Brain microvascular endothelial cell (primary cell): Measurements from ENCODE around the gene MUC2.

ENCODE experiments used
- DNase-seq: peaks from one replicate; pipeline ENCODE4 v3.0.0-alpha.2; 2020
- H3K27ac ChIP-seq: fragments of 250-450 bp; sonication (Bioruptor Pico); 2 replicates; pipeline ENCODE4 v1.5.1; 2020; ENCODE audit warnings: mild to moderate bottlenecking, moderate library complexity
- H3K27me3 ChIP-seq: fragments of 250-450 bp; sonication (Bioruptor Pico); replicated peaks from 2 replicates; pipeline ENCODE4 v1.5.1; 2020; ENCODE audit warnings: mild to moderate bottlenecking
- H3K36me3 ChIP-seq: fragments of 250-450 bp; sonication (Bioruptor Pico); replicated peaks from 2 replicates; pipeline ENCODE4 v1.5.1; 2020; ENCODE audit warnings: mild to moderate bottlenecking
- H3K4me3 ChIP-seq: 2 replicates; pipeline ENCODE4 v1.5.1; 2011; ENCODE audit warnings: low read depth, mild to moderate bottlenecking, control low read depth, low read length, moderate library complexity
- in situ Hi-C: cut with HindIII; loops from 2 replicates; pipeline ENCODE4 v1.10.0; 2017; ENCODE audit warnings: low sequenced_read_pairs, low pct_ligation_motif_present
- TF ChIP-seq, protein P1 (sequence below): IDR thresholded peaks from 2 replicates; pipeline ENCODE4 v1.5.1; 2011; ENCODE audit warnings: low read depth, mild to moderate bottlenecking, moderate library complexity, low read length, control low read depth, inconsistent platforms; ENCODE audit errors: missing control alignments

MUC2 gene

GRCh38 chr11:1049431-1049891 lies 25.2 kb upstream of the MUC2 start:
- peaks cover 1% of the 10 kb centered on the region for H3K27me3 ChIP-seq

GRCh38 chr11:1049911-1050580 lies 24.6 kb upstream of the MUC2 start:
- in situ Hi-C loops: loop anchor here (25.0 kb wide), 1 partner anchor 138 kb away; the partner anchor contains the start of gene CHID1

More at GRCh38 chr11:1049431-1049891, 25.2 kb upstream of the MUC2 start:
- TF ChIP-seq, protein P1, sequence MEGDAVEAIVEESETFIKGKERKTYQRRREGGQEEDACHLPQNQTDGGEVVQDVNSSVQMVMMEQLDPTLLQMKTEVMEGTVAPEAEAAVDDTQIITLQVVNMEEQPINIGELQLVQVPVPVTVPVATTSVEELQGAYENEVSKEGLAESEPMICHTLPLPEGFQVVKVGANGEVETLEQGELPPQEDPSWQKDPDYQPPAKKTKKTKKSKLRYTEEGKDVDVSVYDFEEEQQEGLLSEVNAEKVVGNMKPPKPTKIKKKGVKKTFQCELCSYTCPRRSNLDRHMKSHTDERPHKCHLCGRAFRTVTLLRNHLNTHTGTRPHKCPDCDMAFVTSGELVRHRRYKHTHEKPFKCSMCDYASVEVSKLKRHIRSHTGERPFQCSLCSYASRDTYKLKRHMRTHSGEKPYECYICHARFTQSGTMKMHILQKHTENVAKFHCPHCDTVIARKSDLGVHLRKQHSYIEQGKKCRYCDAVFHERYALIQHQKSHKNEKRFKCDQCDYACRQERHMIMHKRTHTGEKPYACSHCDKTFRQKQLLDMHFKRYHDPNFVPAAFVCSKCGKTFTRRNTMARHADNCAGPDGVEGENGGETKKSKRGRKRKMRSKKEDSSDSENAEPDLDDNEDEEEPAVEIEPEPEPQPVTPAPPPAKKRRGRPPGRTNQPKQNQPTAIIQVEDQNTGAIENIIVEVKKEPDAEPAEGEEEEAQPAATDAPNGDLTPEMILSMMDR: no peak
- Histone ChIP-seq H3K36me3 (no peaks in the 10 kb centered on the region), H3K27ac (no peak overlapping the region), H3K4me3 (no peak overlapping the region)
- in situ Hi-C loops: loop anchor here (25.0 kb wide), 1 partner anchor 137 kb away; the partner anchor contains the start of gene CHID1
- DNase-seq: no peak

GRCh38 chr11:1050581-1051355 lies 23.9 kb upstream of the MUC2 start:
- H3K36me3 ChIP-seq: no peaks in the 10 kb centered on the region
- DNase-seq: peak; percentile 23
- no peak overlapping the region for H3K4me3 ChIP-seq
- TF ChIP-seq, protein P1: peak; percentile 94
- H3K27me3 ChIP-seq: peaks cover 1% of the 10 kb centered on the region
- in situ Hi-C loops: no loop called here
- H3K27ac ChIP-seq: no peak overlapping the region

More at GRCh38 chr11:1049911-1050580, 24.6 kb upstream of the MUC2 start:
- TF ChIP-seq, protein P1: no peak
- peaks cover 1% of the 10 kb centered on the region for H3K27me3 ChIP-seq
- DNase-seq: no peak
- H3K27ac ChIP-seq: no peak overlapping the region
- no peaks in the 10 kb centered on the region for H3K36me3 ChIP-seq
- H3K4me3 ChIP-seq: no peak overlapping the region

DNA sequence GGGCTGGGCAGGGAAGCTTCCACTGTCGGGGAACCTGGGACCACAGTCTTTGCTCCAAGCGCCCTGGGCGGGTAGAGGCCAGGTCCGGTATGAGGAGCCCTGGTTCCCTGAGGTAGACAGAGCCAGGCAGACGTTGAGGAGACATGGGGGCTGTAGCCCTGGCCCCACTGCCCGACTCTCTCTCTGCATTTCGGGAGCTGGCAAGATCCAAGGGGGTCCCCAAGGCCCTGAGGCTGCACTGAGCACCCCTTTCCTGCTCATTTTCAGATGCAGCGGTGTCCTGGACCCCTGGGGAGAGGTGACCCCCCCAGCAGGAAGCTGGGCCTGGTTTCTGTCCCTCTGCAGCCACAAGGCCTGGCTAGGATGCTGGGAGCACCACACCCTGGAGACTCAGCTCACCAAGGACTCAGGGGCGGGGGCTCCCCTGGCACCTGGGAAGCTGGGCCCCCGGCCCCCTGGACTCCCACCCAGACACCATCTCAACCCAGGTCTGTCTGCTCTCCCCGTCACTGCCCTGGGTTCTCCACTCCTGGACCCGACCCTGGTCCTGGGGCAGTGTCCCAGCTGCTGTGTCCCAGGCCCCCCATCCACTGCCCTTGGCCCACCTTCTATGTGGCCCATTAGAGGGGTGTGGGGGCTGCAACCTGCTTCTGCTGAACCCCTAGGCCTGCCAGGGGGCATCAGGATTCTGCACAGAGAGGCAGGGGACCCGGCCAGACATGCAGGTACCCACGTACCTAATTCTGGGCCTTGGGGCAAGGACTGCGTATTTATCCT lies 23.1 kb upstream of the MUC2 start:
- no peak overlapping the region for H3K4me3 ChIP-seq
- no peak overlapping the region for H3K27ac ChIP-seq
- in situ Hi-C loops: no loop called here
- DNase-seq: no peak
- no peaks in the 10 kb centered on the region for H3K36me3 ChIP-seq
- TF ChIP-seq, protein P1: no peak
- H3K27me3 ChIP-seq: peaks cover 1% of the 10 kb centered on the region

- TF ChIP-seq, protein P1: no peak
- no peaks in the 10 kb centered on the region for H3K36me3 ChIP-seq
- no peaks in the 10 kb centered on the region for H3K27me3 ChIP-seq
- in situ Hi-C loops: no loop called here
- DNase-seq: no peak
- H3K4me3 ChIP-seq: no peak overlapping the region
- H3K27ac ChIP-seq: no peak overlapping the region
Observed at GRCh38 chr11:1052133-1053011, 22.3 kb upstream of the MUC2 start.
